Measurements from ENCODE around the gene ABHD14A.
"Not testable (repeated sequence)": the region's sequence is repeated elsewhere in the genome, so short reads cannot be mapped to it uniquely, and the experiment has no call there.

Gene ABHD14A

DNA sequence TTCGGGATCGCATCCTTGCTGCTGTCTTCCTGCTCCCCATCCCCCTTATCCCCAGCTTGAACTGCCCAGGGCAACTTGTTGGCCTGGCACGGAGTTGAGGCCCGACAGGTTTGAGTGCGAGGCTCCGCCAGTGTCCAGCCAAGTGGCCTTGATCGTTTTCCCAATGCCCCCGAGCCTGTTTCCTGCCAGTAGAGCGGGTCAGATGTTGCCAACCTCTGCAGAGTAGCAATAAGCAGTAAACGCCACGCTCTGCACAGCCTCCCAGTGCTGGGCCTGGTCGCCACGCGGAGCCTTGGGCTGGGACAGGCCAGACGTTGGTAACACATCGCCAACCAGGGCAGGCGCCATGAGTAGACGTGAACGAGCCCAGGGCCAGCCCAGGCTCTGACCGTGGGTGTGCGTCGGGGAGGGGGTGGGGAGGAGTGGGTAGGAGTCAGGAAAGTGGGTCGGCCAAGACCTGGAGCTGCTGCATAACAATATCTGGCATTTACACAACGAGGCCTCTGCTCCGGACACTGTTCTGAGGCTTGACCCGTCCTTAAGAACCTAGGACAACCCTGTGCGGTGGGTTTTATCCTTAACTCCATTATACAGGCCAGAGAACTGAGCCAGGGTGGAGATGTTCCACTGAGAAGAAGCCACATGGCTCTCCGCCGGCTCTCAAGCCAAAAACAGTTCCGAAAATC, 444 bp upstream of the ABHD14A start:
- no peak for DNase-seq (ENCODE audit: low read depth, low spot score)

DNA sequence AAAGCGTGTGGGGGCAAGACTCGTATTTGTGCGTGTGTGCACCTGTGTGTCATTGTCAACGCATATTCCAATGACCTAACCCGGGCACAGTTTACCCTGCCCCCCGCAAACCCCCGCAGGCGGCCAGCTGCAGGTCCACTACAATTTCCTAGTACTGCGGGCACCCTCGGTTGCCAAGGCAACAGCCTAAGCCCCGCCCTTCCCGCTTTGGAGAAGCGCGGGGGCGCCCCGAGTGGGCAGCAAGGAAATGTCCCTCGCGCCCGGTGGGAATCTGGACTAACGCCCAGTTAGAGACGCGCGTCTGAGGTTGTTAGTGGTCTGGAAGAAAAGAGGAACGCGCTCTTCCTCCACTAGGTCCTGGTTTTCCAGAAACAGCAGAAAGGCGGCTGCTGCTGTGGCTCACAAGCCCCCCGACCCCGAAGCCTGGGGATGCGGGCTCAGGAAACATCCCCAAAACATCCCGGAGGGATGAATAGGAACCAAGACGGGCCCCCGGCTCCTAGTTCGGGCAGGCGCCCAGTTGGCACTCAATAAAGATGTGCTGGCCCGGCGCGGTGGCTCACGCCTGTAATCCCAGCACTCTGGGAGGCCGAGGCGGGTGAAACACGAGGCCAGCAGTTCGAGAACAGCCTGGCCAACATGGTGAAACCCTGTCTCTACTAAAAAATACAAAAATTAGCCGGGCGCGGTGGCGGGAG, 1.1 kb downstream of the ABHD14A start:
- peak; percentile 89 for DNase-seq (ENCODE audit: low read depth, low spot score)

DNA sequence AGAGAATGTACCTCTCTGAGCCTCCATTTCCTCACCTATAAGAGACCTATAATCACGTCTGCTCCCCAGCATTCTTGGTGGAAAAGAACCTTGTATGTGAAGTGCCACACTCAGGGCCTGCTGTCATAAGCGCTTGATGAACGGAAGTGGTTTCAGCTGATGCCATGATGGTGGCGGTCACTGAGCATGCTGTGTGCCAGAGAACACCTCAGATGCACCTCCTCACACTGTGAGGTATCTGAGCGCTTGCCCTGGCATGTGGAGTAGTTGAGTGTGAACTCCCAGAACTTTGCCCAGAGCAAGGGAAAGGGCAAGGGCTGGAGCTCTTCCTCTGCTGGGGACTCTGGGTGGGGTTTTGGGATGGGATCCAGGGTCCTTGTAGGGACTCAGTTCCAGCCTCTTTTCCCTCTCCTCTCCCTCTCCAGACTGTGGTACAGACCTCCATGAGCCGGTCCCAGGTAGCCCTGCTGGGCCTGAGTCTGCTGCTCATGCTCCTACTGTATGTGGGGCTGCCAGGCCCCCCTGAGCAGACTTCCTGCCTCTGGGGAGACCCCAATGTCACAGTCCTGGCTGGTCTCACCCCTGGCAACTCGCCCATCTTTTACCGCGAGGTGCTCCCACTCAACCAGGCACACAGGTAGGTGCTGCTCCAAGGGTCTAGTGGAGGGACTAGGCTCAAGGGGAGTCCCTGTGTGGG, 2.7 kb downstream of the ABHD14A start:
- DNase-seq (ENCODE audit: low read depth, low spot score), result no peak

DNA sequence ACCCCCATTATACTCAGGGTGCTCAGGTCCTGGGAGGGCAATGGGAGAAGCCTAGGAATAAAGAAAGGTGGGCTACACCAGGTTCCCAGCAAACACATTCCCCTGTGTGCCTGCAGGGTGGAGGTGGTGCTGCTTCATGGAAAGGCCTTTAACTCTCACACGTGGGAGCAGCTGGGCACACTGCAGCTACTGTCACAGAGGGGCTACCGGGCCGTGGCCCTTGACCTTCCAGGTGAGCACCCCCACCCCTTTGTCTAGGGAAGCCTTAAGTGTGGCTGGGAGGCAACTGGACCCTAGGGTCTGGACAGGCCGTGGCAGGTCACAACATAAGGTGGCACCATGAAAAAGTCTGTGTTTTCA, 3.3 kb downstream of the ABHD14A start:
- DNase-seq (ENCODE audit: low read depth, low spot score), result no peak

DNA sequence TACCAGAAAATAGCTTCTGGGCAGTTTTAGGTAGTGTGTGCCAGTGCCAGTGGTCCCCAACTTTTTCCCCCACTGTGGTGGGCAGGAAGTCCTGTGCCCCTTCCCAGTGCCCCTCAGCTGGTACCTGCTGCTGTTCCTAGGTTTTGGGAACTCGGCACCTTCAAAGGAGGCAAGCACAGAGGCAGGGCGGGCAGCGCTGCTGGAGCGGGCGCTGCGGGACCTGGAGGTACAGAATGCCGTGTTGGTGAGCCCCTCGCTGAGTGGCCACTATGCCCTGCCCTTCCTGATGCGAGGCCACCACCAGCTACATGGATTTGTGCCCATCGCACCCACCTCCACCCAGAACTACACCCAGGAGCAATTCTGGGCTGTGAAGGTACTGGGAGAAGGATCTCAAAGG, 5.4 kb downstream of the ABHD14A start:
- no peak for DNase-seq (ENCODE audit: low read depth, low spot score)

DNA sequence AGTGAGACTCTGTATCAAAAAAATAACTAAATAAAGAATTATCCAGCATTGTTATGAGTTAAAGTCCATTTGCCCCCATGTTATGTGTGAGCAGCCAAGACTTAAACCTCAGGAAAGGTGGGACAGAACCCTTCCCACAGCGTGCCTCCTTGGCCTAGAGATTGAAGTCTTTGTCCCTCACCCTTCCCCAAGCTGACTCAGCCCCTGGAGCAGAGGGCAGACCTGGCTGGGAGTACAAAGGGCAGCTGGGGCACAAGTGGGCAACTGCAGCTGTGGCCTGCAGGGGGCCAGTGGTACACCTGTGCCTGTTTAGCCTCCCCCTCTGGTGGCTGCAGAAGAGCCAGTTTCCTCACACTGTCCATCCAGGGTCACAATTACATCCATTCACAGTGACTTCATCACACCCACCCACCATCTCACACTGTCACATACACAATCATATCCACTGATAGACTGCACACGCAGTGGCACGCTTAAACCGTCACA, 7.5 kb downstream of the ABHD14A start:
- DNase-seq (ENCODE audit: low read depth, low spot score), result peak; percentile 55

DNA sequence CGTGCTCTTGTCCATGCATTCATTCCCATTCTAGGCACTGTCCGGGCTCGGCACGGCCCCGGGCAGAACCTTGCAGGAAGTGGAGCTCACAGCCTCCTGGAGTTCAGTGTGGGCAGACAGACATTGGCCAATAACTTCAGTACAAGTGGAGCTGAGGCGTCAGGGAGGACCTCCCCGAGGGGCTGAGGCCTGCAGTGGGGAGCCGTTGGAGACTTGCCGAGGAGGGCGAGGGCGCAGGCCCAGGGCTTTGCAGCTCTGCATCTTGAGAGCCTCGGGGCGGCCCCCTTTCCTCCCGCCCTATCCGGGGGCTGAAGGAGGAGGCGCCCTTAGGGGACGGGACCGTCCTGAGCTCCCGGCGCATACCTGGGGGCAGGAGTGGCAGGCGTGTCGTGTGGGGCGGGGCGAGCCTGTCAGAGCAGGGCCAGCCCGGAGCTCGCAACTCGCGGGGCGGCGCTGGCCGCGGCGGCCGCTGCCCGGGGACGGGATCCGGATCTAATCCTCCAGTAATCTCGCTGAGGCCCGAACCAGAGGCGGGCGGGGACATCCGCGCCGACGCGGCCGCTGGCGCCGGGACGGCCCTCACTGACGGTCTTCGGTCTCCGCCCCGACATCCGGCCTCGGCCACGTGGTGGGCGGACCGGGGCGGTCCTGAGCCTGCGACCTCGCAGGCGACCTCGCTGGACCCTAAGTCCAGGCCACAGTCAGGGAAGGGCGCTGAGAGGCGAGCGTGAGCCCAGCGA, 8.1 kb downstream of the ABHD14A start, which contains the start of gene ACY1:
Gene ACY1, plus strand, starts transcription at position 698 of the 740 bp plus-strand sequence. CDS start 530 bp downstream, outside the sequence.
- DNase-seq (ENCODE audit: low read depth, low spot score), result peak; percentile 94

DNA sequence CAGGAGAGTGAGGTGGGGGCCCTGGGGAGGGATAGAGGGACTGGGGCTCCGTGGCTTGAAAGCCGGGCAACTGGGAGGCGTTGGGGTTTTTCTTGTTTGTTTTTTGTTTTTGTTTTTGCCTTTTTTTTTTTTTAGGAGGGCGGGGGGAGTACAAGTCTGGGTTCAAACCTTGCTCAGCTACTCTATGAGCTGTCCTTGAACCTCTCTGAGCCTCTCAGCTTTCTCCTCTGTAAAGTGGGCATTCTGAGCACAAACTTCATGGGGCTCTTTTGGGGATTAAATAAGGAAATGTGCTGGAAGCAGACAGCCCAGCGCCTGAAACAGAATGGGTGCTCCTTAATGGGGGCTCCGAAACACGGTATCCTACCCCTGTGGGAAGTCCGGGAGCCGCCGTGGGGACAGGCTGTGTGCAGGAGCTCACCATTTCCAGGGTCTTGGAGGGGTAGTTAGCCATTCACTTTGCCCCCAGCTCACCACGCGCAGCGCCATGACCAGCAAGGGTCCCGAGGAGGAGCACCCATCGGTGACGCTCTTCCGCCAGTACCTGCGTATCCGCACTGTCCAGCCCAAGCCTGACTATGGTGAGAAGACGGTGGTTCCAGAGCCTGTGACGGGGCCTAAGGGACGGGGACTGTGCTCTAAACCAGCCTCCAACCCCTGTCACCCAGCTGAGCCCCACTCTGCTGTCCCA, 8.9 kb downstream of the ABHD14A start:
- DNase-seq (ENCODE audit: low read depth, low spot score), result no peak

DNA sequence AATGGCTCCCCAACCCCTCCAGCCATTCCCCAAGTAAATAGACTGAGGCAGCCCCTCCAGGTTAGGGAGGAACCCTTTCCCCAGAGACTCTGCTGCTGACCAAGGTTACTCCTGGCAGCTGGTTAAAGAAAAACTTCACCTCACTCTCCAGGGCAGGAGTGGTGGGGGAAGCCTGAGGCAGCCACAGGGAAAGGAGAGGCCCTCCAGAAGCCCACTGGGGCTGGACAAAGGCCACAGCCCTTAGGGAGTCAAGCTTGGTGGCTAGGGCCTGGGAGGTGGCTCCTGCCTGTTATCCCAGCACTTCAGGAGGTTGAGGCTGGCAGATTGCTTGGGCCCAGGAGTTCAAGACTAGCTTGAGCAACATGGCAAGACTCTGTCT, 9.4 kb downstream of the ABHD14A start:
- no peak for DNase-seq (ENCODE audit: low read depth, low spot score)

DNA sequence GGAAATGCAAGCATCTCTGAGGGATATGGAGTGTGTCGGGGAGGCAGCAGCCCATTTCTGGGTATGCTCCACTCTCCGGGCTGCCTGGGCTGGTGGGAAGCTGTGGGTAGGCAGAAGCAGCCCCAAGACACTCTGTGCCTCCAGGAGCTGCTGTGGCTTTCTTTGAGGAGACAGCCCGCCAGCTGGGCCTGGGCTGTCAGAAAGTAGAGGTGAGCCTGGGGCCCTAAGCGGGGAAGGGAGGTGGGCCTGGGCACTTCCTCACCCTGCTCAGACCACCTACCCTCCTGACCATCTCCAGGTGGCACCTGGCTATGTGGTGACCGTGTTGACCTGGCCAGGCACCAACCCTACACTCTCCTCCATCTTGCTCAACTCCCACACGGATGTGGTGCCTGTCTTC, 10.2 kb downstream of the ABHD14A start:
- no peak for DNase-seq (ENCODE audit: low read depth, low spot score)

DNA sequence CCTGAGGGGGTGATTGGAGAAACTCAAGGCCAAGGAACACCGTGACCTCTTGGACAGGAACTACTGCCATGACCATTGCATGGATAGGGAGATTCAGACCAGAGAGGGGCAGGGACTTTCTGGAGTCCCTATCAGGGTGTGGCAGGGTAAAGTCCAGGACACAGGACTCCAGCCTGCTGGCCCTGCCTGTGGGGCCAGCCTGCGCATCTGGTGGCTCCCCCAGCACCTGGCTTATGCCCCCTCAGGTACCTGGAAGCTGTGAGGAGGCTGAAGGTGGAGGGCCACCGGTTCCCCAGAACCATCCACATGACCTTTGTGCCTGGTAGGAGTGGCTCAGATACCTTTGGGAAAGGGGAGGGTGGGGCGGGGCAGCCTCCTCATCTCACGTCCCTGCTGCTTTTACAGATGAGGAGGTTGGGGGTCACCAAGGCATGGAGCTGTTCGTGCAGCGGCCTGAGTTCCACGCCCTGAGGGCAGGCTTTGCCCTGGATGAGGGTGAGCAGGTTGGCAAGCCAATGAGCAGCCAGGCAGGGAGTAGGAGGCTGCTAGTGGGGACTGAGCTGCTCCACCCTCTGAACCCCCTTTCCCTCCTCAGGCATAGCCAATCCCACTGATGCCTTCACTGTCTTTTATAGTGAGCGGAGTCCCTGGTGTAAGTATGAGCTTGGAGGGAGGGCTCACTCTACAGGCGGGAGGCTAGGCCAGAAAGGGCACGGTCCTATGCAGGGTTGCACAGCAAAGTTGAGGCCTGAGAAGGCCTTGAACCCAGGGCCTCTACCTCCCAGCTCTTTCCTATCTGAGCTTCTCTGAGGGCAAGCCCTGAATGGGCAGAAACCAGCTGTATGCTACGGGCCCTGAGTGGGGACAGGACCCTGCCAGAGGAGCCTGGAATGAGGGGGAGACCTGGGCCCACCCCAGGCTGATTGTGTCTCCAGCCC, 11.4 kb downstream of the ABHD14A start:
- no peak for DNase-seq (ENCODE audit: low read depth, low spot score)

DNA sequence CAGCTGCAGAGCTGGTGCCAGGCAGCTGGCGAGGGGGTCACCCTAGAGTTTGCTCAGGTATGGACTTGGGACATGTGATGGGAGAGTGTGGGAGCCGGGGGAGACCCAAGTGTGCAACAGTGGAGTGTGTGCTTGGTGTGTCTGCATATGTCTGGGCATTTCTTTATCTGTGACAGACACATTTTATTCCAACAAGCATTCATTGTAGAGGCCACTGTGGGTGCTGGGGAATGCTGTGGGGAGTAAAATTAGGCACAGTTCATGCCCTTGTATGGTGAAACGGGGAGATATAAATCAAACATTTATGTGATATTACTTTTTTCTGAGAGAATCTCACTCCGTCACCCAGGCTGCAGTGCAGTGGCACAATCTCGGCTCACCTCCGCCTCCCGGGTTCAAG, 12.7 kb downstream of the ABHD14A start:
- no peak for DNase-seq (ENCODE audit: low read depth, low spot score)

DNA sequence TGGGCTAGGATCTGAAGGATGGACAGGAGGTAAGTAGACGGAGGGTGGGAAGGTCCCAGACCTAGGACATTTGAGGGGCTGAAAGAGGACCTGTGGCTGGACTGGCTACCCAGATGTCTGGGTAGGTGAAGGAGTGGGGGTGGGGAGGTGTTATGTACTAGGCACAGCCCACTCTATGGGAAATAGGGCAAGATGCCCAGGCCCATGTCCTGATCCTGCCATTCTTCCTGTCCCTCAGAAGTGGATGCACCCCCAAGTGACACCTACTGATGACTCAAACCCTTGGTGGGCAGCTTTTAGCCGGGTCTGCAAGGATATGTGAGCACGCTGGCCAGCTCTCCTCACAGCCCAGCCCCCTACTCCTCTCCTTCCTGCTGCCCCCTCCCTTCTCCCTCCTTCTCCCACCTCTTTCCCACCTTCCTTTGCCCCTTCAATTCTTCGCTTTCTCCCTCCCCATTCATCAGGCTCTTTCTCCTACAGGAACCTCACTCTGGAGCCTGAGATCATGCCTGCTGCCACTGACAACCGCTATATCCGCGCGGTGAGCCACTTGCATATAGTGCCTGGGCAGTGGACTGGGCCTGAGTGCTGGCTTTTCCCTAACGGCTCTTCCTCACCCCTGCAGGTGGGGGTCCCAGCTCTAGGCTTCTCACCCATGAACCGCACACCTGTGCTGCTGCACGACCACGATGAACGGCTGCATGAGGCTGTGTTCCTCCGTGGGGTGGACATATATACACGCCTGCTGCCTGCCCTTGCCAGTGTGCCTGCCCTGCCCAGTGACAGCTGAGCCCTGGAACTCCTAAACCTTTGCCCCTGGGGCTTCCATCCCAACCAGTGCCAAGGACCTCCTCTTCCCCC, 13.7 kb downstream of the ABHD14A start:
- no peak for DNase-seq (ENCODE audit: low read depth, low spot score)

DNA sequence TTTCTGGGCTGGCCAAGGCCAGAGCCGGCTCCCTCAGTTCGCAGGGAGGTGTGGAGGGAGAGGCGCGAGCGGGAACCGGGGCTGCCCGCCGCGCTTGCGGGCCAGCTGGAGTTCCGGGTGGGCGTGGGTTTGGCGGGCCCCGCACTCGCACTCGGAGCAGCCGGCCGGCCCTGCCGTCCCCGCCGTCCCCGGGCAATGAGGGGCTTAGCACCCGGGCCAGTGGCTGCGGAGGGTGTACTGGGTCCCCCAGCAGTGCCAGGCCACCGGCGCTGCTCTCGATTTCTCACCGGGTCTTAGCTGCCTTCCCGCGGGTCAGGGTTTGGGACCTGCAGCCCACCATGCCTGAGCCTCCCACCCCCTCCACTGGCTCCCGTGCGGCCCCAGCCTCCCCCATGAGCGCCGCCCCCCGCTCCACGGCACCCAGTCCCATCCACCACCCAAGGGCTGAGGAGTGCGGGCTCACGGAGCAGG, 15.7 kb downstream of the ABHD14A start:
- DNase-seq (ENCODE audit: low read depth, low spot score), result not testable (repeated sequence)

DNA sequence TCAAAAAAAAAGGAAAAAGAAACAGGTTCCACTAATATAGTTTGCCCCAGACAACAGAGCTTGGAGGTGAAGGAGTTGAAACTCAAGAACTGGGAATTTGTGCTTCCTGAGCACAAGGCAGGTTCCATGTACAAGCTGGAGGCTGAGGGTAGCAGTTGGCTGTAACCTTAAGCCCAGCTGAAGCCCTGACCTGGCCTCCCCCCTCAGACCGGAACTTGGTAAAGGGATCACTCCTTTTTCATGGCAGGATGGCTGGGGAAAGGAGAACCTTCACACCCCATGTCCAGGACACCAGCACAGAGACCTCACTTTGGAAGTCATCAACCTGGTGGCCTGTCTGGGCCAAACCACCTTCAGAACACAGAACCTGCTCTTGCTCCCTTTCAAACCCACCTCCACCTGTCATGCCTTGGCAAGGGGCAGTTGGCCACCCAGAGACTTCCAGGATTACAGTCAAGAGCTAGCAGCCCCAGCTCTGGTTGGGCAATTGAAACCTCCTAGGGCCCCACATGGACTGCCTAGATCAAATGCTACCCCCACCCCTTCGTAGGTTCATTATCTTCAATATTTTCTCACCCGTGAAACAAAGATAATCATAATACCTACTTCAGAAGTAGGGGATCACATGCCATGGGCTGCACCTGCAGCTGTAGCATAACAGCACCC, 17.3 kb downstream of the ABHD14A start:
- no peak for DNase-seq (ENCODE audit: low read depth, low spot score)

DNA sequence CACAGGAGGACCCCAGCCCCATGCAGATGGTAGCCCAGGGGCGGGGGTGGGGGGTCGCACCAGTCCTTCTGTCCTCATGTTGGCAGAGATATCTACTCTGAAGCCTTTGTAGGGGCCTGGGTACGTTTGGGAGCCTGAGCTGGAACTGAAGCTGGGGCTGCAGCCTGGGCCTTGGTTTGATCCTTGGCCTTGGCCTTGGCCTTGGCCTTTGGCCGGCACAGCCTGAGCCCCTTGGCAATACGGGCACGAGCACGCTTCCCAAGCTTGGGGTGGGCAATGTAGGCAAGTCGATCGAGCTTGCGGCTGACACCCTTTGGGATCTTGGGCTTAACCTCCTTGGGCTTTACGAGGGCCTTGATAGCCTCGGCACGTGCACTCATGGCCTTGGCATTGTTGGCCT, 18.8 kb downstream of the ABHD14A start:
- DNase-seq (ENCODE audit: low read depth, low spot score), result not testable (repeated sequence)

DNA sequence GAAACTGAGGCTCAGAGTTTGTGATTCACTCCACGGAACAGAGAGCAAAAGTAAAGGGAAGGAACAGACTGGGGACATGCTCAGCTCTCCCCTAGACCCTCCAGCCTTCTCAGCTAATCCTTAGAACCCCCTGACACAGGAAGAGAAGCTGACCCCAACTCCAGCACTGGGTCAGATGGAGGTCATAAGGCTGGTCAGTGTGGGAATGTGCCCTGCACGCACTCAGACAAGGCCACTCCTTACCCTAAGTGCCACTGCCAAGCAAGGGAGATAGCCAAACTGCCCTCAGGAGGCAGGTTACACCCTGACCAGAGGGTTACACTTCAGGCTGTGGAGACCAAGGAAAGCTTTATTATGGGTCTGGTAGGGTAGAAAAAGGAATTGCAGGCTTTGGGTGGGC, 19.7 kb downstream of the ABHD14A start:
- DNase-seq (ENCODE audit: low read depth, low spot score), result no peak

DNA sequence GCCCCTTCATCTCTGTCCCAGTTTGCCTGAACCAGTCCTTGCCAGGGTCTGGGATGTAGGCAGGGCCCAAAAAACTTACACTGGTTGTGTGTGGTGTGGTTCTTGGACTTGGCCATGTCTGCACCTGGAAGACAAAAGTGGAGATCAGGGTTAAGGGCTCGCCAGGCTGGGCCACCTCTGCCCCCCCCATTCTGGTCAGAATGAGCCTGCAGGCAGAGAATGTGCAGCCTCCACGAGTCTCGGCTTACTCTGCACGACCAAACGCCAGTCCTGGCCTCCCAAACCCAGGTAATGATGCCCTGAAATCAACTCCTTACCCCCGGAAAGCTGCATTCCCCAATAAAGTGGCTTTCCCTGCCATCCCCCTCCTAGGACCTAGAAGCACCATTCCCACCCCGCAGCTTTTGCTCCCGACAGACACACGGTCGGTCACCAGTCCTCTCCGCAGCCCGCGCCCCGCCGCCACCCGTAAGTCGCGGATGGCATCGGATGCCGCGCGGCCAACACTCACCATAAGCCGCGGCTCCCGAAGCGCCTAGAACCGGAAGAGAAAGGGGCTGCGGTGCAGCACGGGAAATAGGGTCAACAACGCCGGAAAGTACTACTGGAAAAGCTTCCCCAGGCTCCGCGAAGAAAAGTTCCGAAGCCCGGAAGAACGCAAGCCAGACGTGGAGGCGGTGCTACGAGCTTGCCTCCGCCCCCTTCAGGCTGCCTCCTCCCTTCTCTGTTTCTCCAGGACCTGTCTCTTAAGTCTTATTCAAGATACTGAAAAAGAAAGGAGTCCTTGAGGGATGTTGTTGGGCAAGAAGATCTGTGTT, 20.7 kb downstream of the ABHD14A start, which contains the start of gene RPL29:
Gene RPL29, minus strand, starts transcription at position 550 of the 818 bp plus-strand sequence. Its CDS starts 434 bp downstream, at position 116.
- DNase-seq (ENCODE audit: low read depth, low spot score), result peak; percentile 97

Measured in astrocyte of the hippocampus (primary cell).